Measurements from ENCODE around the gene VAV2.
A peak's percentile ranks its signal among the peaks of the same experiment; 100 is the strongest.

VAV2 gene, protein sequence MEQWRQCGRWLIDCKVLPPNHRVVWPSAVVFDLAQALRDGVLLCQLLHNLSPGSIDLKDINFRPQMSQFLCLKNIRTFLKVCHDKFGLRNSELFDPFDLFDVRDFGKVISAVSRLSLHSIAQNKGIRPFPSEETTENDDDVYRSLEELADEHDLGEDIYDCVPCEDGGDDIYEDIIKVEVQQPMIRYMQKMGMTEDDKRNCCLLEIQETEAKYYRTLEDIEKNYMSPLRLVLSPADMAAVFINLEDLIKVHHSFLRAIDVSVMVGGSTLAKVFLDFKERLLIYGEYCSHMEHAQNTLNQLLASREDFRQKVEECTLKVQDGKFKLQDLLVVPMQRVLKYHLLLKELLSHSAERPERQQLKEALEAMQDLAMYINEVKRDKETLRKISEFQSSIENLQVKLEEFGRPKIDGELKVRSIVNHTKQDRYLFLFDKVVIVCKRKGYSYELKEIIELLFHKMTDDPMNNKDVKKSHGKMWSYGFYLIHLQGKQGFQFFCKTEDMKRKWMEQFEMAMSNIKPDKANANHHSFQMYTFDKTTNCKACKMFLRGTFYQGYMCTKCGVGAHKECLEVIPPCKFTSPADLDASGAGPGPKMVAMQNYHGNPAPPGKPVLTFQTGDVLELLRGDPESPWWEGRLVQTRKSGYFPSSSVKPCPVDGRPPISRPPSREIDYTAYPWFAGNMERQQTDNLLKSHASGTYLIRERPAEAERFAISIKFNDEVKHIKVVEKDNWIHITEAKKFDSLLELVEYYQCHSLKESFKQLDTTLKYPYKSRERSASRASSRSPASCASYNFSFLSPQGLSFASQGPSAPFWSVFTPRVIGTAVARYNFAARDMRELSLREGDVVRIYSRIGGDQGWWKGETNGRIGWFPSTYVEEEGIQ

DNA sequence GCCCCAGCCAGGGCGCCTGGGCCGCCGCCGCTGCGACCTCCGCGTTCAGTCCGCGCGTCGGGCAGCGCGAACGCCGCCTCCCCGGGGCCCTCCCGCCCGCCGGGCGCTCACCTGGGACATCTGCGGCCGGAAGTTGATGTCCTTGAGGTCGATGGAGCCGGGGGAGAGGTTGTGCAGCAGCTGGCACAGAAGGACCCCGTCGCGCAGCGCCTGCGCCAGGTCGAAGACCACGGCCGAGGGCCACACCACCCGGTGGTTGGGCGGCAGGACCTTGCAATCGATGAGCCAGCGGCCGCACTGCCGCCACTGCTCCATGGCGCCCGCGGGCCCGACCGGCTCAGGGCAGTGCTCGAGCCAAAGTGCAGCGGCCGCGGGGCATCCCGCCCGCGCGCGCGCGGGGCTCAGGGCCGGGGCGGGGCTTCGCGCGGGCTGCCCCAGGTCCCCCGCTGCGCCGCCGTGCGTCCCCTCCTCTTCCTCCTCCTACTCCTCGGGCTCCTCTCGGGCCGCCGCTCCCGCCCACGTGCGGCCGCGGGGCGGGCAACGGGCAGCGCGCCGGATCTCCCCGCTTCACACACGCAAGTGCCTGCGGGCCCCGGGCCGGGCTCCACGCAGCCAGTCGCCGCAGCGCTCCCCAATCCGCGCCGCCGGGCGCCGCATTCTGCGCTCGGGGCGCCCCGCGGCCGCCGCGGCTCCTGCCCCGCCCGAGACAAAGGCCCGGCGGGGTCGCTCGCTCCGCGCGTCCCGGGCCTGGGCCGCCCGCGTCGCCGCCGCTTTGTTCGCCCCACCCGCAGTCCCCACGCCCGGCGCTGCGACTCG is at the start of gene VAV2:
Gene VAV2, minus strand, starts transcription at position 361 of the 816 bp plus-strand sequence. Its CDS starts 46 bp downstream, at position 315.
- DNase-seq (ENCODE audit: low read depth, low spot score): peak; percentile 82

DNA sequence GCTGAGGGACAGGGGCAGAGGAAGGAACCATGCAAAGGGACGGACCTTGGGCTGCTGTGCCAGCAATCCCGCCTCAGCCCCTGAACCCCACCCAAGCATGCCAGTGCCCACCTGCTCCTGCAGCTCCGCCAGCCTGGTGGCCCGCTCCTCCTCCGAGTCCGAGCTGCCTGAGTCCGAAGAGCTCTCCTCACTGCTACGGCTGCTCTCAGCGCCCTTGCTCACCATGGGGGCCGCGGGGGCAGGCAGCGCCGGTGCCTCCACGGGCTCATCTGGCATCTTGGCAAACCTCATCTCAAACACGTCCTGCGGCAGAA is 49.5 kb upstream of the VAV2 start:
- no peak for DNase-seq (ENCODE audit: low read depth, low spot score)

DNA sequence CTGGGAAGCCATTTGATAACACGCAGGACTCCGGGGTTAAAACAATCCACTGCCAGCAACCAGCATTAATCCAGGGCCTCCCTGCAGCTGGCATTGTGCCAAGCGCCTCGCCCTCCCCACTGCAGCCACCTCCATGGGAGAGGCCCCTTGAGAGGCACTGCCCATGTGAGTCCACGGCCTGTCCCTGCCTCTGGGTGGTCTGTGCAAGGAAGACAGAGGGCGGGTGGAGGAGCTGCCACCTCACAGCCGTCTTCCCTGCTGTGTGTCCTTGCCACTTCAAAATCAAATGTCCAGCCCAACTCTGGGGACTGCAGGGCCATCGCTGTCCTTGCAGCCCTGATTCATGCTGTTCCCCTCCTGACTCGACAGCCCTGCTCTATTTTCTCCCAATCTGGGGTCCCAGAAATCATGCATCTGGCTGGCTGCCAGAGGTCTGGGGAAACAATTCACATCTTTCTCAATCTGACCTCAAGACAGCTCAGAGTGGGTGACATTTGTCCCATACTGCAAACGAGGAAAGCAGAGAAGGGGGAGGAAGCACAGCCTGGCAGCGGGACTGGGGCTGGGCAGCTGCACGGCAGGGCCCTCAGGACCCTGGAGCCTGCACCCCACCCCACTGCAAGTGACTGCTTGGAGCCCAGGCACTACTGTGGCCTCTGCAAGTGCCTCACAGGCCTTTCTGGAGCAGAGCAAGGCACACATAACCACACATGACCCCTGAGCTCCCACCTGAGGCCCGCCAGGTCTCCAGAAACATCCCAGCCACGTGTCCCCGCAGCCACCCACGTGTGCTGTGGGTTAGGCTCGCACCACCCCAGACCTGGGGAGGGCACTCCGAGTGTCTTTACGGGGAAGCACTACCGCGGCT is 48.9 kb upstream of the VAV2 start:
- peak; percentile 16 for DNase-seq (ENCODE audit: low read depth, low spot score)

DNA sequence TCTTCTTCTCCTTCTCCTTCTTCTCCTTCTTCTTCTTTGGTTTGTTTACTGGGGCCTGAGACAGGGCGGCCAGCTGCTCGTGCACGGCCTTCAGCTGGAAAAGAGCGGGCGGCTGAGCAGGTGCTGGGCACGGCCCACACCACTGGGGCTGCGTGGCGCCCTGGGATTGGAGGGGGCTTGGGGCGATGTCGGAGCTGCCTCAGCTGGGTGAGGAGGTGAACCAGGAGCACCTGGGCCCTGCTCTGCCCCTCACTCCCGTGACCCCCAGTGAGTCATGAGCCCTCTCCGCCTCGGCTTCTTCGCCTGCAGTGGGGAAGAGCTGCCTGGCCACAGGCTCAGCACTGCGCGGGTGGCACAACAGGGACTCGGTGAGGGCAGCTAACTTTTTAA is 48.0 kb upstream of the VAV2 start:
- DNase-seq (ENCODE audit: low read depth, low spot score): no peak

DNA sequence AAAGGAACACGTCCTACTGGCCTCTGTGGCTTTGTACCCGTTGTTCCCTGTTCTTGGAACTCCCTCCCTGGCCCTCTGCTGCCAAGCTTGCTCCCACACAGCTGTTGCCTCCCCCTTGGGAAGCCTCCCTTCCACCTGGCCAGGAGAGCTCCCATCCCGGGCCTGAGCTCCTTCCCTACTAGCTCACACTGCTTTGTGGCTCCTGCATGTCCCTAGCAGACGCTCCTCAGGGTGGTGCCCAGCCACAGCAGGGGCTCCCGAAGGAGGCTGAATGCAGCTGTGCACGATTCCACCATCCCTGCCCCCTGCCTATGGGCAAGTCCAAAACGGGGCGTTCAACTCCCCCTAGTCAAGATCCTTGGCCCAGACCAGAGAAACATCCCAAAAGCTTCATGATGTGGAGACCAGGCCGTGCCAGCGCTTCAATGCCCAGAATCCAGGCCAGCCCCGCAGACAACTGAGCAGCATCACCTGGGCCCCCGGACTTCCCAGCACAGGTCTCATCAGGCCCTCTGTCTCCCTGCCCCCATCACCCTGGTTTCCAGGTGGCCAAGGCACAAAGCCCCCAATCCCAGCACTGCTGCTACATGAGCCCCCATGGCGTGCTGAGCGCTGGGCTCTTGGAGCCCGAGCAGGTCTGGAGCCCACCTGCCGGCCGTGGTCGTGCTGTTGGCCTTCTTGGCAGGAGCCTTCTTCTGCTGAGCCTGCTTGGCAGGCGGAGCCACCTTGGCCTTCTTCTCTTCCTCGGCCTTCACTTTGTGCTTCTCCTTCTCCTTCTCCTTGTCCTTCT is 47.5 kb upstream of the VAV2 start:
- DNase-seq (ENCODE audit: low read depth, low spot score): no peak

DNA sequence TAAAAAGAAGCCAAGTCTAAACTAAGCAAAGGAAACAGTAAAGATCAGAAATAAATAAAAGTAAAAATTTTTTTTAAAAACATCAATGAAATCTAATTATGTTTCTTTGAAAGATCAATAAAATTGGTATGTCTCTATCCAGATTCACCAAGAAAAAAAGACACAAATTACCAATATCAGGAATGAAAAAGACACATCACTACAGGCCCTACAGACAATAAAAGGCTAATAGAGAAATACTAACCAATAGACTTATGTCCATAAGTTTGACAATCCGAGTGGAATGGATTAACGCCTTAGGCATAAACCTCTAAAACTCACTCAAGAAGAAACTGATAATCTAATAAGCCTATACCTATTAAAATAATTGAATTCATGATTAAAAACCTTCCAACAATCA is 45.5 kb upstream of the VAV2 start:
- no peak for DNase-seq (ENCODE audit: low read depth, low spot score)

DNA sequence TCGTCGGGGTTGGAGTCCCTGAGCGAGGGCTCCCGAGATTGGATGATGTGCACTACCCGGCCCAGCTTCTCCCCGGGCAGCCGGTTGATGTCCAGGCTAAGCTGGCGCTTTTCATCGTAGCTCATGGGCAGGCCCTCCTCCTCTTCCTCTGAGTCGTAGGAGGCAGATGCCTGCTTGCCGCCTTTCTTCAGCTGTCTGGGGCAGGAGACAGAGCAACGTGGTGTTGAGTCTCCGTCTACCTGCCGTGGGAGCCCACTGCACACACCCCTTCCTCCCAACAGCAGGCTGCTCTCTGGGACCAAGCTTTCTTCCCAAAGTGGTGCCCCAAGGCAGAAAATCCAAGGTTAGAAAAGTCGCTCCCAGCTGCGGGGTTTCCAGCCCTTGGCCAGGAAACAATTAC is 44.0 kb upstream of the VAV2 start:
- no peak for DNase-seq (ENCODE audit: low read depth, low spot score)

DNA sequence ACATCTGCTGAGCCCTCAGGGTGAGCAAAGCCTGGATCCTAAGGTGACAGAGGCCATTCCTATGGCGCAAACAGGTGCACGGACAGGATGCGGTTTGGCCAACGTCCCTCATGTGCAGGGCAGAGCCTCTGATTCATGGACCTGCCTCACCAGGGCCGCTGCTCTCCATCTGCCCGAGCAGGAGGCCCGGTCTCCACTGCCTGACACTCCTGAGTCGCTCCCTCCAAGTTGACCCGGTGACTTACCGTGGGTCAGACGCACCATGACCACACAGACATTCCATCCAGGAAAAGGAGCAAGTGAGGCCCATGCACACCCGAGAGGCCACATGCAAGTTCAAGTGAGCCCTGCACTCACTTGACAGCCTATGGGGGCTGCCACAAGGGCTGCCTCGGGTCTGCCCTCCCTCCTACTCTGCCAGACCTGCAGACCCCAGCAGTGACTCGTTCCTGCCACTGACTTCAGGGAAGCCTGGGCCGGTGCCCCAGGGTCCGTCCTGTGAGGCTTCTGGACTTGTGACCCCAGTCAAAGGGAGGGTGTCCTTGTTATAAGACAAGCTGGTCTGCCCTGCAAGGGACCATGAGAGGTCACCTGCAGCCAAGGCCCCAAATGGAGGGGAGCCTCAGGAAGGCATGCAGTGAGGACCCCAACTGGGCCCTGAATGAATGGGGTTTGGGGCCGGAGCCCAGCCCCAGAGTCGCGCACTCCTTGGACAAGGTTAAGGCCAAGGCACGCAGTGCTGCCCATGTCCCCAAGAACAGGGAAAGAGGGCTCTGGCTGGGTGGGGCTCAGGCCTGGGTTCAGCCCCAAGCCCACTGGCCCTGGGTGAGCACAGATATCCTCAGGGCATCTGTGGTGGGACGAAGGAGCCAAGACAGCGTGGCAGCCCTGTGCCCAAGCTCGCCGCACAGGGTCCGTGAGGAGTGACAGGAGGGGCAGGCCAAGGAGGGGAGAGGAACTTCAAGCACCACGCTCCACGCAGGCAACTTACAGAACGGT is 43.2 kb upstream of the VAV2 start:
- DNase-seq (ENCODE audit: low read depth, low spot score): no peak

DNA sequence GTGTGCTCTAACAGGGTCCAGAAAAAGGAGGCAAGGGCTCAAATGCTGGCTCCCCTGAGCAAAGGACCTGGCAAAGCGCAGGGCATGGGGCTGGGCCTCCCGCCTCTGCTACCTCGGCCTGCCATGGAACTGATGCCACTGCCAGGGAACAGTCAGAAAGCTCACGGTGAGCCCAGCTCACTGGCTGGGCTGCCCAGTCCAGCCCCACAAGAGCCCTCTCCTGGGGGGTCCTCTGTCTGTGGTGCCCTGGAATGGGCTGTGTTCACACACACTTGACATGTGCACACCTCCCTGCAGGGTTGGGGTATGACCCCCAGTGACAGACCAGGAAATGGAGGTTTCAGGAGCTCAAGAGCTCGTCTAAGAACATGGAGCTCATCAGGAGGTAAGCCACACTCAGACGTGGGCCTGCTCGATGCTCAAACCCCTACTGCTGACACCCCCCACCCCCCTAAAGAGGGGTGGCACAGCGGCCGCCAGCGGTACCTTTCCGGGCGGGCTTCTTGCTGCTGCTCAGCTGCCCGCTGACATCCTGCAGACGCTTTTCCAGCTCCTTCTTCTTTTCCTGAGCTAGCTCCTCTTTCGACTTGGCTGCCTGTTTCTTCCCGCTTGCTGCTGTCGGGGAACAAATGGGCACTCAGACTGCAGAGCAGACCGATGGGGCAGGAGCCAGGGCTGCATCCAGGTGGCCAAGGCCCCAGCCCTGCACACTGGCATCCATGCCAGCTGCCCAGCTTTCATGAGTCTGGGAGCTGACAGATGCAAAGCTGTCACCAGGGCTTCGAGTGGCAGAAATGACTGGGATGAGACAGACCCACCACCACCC is 42.3 kb upstream of the VAV2 start:
- DNase-seq (ENCODE audit: low read depth, low spot score): no peak

DNA sequence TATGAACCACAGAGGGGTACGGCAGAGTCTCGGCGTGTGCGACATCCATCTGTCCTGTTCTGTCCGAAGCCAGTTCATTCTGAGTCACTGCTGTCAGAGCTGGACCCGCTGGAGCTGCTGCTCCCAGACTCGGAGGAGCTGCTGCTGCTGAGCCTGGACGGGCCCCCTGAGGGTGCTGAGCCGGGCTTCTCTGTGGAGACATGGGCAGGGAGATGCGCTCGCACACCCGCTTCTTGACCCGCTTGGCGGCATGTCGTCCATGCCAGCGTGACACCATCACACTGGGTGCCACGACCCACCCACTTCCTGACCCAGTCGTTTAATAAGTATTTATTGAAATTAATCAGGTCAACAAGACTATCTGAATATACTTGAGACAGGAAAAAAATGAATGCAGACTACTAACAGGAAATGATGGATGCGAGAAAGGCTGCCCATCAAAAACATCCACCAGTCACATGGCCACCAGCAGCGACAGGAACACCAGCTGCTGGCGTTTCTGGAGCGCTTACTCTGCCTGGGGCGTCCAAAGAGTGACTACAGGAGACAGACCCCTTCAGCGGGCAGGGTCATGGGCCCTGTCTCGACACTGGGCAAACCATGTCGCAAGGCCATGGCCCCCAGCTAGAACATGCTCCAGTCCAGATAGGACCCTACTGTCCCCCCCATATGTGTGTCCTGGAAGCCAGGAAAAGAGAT is 41.5 kb upstream of the VAV2 start:
- no peak for DNase-seq (ENCODE audit: low read depth, low spot score)

DNA sequence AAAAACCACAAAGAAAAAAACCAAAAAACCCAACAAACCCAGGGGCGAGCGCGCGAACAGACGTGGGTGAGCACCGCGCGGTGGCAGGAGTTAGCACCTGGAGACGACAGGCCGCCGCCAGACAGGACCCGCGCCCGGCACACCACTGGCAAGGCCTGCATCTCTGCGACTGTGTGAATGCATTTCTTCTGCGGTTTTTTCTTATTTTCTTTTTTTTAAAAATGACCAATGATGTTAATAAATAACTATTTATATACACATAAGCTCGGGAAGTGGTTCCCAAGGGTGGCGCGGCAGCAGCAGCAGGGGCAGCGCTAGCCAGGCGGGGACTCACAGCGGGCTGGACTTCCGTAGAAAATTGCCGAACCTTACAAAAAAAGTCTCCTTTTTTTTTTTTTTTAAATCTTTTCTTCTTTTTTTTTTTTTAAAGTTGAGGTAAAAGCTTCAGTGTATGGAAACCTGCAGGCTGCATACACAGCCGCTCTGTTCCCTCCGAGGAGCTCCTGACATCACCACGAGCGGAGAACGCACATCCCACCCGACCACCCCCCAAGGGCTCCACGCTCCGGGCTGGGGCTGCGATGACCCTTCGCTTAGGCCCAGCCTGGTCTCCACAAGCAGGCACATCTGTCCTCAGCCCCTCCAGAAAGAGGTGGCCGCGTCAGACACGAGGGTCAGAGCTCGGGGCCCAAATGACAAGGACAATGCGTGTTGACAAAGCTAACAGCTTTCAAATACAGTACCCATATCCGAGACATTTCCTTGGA is 40.5 kb upstream of the VAV2 start:
- DNase-seq (ENCODE audit: low read depth, low spot score): no peak

DNA sequence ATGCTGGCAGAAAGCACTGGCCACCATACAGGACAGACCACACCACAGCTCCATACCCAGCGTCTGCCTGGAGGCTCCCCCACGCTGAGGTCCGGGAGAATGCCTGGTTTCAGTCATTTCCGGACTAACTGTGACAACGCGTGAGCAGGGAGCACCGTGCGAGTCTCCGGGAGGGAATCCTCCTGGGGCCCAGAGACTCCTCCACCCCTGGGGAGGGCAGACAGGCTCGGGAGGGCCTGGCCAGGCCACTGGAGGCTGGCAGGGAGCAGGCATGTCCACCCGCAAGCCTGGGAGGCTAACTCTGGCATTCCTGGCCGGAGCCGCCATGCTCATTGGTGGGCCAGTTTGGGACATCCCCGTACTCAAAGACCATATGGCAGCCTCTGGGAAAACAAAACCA is 39.7 kb upstream of the VAV2 start:
- DNase-seq (ENCODE audit: low read depth, low spot score): no peak

DNA sequence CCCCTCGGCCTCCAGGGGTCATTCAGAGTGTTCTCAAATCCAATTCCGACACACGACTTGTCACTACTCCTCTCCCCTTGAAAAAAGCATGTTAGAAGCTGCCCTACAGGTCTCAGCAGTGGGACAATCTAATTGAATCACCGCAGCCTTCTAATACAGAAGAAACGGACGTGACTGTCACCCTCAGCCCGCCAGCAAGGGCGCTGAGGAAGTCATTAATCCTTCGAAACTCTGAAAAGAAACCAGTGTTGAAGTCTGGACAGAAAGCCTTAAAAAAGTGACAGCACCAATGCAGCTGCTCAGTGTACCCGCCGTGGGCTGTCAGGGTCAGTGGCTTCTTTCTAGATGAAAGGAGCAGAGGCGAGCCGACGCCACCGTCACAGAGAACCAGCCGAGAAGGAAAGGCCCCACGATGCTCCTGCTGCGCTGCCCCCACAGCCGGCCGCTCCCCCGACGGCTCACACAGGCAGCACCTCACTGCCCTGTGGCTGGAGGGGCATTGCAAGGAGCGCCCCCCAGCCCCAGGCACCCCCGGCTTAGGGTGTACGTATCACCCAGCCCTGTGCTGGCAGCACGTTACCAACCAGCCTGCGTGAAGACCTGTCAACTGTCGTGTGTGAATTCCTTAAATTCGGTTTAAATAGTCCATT is 38.8 kb upstream of the VAV2 start:
- no peak for DNase-seq (ENCODE audit: low read depth, low spot score)

DNA sequence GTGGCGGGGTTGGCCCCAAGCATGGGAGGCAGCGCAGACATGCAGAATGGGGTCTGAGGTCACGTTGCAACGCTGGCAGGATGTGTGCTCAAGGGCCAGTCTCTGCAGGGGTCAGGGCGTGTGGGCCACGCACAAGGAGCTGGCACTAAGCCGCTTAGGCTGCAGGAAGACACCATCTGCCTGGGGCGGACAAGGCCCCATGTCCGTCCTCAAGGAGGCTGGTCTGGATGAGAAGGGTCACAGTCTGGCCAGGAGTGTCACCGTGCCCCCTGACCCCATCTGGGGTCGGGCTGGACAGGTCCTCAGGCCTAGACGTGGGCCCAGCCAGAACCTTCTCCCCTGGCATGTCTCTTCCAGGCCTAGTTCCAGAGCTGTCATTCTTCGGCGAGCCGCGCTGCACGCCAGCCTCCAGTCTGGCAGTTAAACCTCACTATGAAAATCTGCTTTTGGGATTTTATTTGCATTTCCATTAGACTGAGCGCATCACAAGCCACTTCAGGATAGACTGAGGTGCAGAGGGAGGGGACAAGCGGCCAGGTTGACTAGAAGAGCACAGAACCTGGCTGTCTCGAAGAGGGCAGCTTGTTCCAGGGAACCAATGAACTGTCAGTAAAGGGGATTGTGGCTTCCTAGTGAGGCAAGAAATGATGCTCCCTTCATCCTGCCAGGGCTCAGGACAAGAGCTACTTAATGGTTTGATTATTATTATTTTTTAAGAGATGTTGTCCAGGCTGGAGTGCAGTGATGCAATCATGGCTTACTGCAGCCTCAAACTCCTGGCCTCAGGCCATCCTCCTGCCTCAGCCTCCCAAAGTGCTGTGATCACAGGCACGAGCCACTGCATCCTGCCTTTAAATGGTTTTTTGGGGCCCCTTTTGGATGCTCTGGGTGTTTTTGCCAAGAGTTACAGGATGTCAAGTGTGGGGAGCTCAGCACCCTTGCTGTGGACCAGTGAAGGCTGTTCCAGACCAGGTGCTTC is 37.4 kb upstream of the VAV2 start:
- no peak for DNase-seq (ENCODE audit: low read depth, low spot score)

DNA sequence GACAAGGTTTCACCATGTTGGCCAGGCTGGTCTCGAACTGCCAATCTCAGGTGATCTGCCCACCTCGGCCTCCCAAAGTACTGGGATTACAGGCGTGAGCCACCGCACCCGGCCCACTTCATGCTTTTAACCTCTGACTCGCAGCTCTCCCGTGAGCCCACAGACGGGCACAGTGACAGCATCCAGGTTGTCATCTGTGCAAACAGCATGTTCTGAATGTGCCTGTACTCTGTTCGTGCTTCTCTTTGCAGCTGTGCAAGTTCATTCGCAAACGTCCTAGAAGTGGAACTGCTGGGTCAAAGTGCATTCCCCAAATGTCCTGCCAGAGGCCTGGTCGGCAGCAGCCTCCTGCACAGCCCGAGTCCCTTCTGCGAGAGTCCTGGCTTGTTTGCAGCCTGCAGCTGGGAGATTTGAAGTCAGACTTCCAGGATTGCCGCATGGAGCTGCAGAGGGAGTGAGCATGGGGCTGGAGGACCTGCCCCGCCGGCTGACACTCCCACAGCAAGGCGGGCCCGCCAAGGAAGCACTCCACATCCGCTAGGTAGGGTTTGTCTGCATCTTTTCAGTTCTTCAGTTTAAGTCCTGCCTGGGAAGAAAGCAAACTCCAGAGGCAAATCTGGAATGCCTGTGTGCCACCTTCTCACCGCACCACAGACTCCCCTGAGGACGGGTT is 36.6 kb upstream of the VAV2 start:
- DNase-seq (ENCODE audit: low read depth, low spot score): no peak

Measured in astrocyte of the hippocampus (primary cell).